ENCODE data around the gene SLC25A21.

The SLC25A21 gene

GRCh38 chr14:36974985-36975384 lies 197.4 kb downstream of the SLC25A21 start:
- Histone ChIP-seq H3K4me3 (ENCODE audit: insufficient read depth, low read length, poor library complexity, severe bottlenecking) (no peak overlapping the region), H3K27me3 (ENCODE audit: low read length) (no peaks in the 10 kb centered on the region), H3K4me2 (ENCODE audit: low read depth, low read length, poor library complexity, severe bottlenecking) (no peak overlapping the region), H4K20me1 (ENCODE audit: low read depth, low read length) (no peaks in the 10 kb centered on the region), H2AFZ (ENCODE audit: low read depth, low read length, severe bottlenecking) (no peak overlapping the region), H3K36me3 (ENCODE audit: low read length) (no peaks in the 10 kb centered on the region), H3K9me2 (replicated peaks; ENCODE audit: insufficient read depth, low read length) (no peaks in the 10 kb centered on the region), H3K27ac (ENCODE audit: low read depth, low read length) (no peak overlapping the region), H3K9ac (ENCODE audit: low read length) (no peak overlapping the region), H3F3A (ENCODE audit: insufficient read depth) (no peaks in the 10 kb centered on the region), H3K9me3 (ENCODE audit: insufficient read depth, low read length) (no peaks in the 10 kb centered on the region), H3K79me2 (ENCODE audit: insufficient read depth, low read length) (no peaks in the 10 kb centered on the region)
- TF ChIP-seq EZH2phosphoT487 (conservative IDR thresholded peaks at IDR 0.05; ENCODE audit: low read length) (no peak), CTCF (IDR thresholded peaks at IDR 0.05; ENCODE audit: insufficient read depth, low read length, poor library complexity, severe bottlenecking) (no peak)

DNA sequence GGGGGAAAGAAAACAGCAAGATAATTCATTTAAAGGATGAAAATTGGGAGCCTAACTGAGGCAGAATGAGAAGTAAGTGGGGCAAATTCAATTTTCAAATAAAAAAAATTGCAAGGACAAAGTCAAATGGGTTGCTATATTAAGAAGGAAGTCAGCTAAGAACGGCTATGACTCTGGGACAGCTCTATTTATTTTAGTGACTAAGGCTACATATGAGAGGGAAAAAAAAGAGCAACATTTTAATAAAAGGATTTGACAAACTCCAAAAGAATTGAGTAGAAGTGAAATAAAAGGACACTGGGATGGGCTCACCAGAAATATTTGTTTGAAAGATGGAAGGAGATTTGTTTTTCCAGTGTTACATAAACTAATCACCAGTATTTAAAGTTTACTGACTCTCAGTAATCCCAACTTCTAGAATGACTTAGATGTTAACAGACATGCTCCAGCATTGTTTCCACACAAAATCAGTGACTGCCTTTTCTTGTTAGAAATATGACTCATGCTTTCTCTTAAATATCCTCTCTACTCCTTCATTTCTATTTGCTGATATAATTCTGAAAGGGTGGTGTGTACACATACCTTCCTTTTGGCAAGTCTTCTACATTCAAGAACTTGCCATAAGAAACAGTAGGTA lies 198.5 kb downstream of the SLC25A21 start:
- Histone ChIP-seq H3F3A (ENCODE audit: insufficient read depth) (no peaks in the 10 kb centered on the region), H3K9me3 (ENCODE audit: insufficient read depth, low read length) (no peaks in the 10 kb centered on the region), H4K20me1 (ENCODE audit: low read depth, low read length) (no peaks in the 10 kb centered on the region), H3K27me3 (ENCODE audit: low read length) (no peaks in the 10 kb centered on the region), H3K9me2 (replicated peaks; ENCODE audit: insufficient read depth, low read length) (no peaks in the 10 kb centered on the region), H3K4me2 (ENCODE audit: low read depth, low read length, poor library complexity, severe bottlenecking) (no peak overlapping the region), H3K9ac (ENCODE audit: low read length) (no peak overlapping the region), H3K36me3 (ENCODE audit: low read length) (no peaks in the 10 kb centered on the region), H3K27ac (ENCODE audit: low read depth, low read length) (no peak overlapping the region), H2AFZ (ENCODE audit: low read depth, low read length, severe bottlenecking) (no peak overlapping the region), H3K4me3 (ENCODE audit: insufficient read depth, low read length, poor library complexity, severe bottlenecking) (no peak overlapping the region), H3K79me2 (ENCODE audit: insufficient read depth, low read length) (no peaks in the 10 kb centered on the region)
- TF ChIP-seq CTCF (IDR thresholded peaks at IDR 0.05; ENCODE audit: insufficient read depth, low read length, poor library complexity, severe bottlenecking) = no peak
- no peak for TF ChIP-seq EZH2phosphoT487 (conservative IDR thresholded peaks at IDR 0.05; ENCODE audit: low read length)

- no peaks in the 10 kb centered on the region for H3F3A ChIP-seq (ENCODE audit: insufficient read depth)
- no peak overlapping the region for H3K9ac ChIP-seq (ENCODE audit: low read length)
- no peaks in the 10 kb centered on the region for H3K36me3 ChIP-seq (ENCODE audit: low read length)
- H3K4me3 ChIP-seq (ENCODE audit: insufficient read depth, low read length, poor library complexity, severe bottlenecking) = no peak overlapping the region
- no peak overlapping the region for H3K4me2 ChIP-seq (ENCODE audit: low read depth, low read length, poor library complexity, severe bottlenecking)
- TF ChIP-seq CTCF (IDR thresholded peaks at IDR 0.05; ENCODE audit: insufficient read depth, low read length, poor library complexity, severe bottlenecking) (no peak), EZH2phosphoT487 (conservative IDR thresholded peaks at IDR 0.05; ENCODE audit: low read length) (no peak)
- no peaks in the 10 kb centered on the region for H3K9me3 ChIP-seq (ENCODE audit: insufficient read depth, low read length)
- H3K27me3 ChIP-seq (ENCODE audit: low read length) = no peaks in the 10 kb centered on the region
- H3K27ac ChIP-seq (ENCODE audit: low read depth, low read length) = no peak overlapping the region
- H2AFZ ChIP-seq (ENCODE audit: low read depth, low read length, severe bottlenecking) = no peak overlapping the region
- H4K20me1 ChIP-seq (ENCODE audit: low read depth, low read length) = no peaks in the 10 kb centered on the region
- no peaks in the 10 kb centered on the region for H3K79me2 ChIP-seq (ENCODE audit: insufficient read depth, low read length)
- H3K9me2 ChIP-seq (replicated peaks; ENCODE audit: insufficient read depth, low read length) = no peaks in the 10 kb centered on the region
Observed at GRCh38 chr14:36971263-36971855, 201.0 kb downstream of the SLC25A21 start.

Data from SU-DHL-6 (cell line).